ENCODE data around the gene COQ10A. TPM values are rescaled to one million over a fixed set of nuclear protein-coding genes. Genes with fewer than 3 reads are reported as not detected.
"Not testable (repeated sequence)": the region's sequence is repeated elsewhere in the genome, so short reads cannot be mapped to it uniquely, and the experiment has no call there.

Gene COQ10A
- total RNA-seq, 1 experiment from 2014 or later = 26.1 TPM

- not testable (repeated sequence) for DNase-seq; H4K20me1 ChIP-seq (ENCODE audit: control insufficient read depth, insufficient read depth, insufficient read length); H2BK12ac ChIP-seq (ENCODE audit: insufficient read length, low read depth, low read length); H2BK15ac ChIP-seq (ENCODE audit: low read depth, low read length); H3K79me1 ChIP-seq (ENCODE audit: insufficient read depth, low read depth, low read length, poor library complexity, severe bottlenecking); H2BK120ac ChIP-seq (ENCODE audit: low read depth, low read length, poor library complexity, severe bottlenecking); H3K4me1 ChIP-seq (ENCODE audit: insufficient read depth, low read length); H3K9ac ChIP-seq (ENCODE audit: extremely low read depth, insufficient read length, low read length); H3K27me3 ChIP-seq (ENCODE audit: insufficient read depth, low read length); H3K79me2 ChIP-seq (ENCODE audit: insufficient read depth, low read length); H4K8ac ChIP-seq (replicated peaks; ENCODE audit: insufficient read length, low read depth, low read length); H3K14ac ChIP-seq (ENCODE audit: insufficient read depth, low read length); H4K5ac ChIP-seq (ENCODE audit: insufficient read length, low read depth, low read length); H3K27ac ChIP-seq (ENCODE audit: insufficient read length, low read depth, low read length); H3T11ph ChIP-seq (ENCODE audit: low read length); H3K27me3 Mint-ChIP-seq (ENCODE audit: low read depth); H3K9me3 Mint-ChIP-seq; H3K9me3 ChIP-seq (ENCODE audit: control insufficient read depth, low read depth, low read length); H3K23me2 ChIP-seq (ENCODE audit: insufficient read length, low read depth, low read length, poor library complexity, severe bottlenecking); H3K4me2 ChIP-seq (ENCODE audit: insufficient read depth, insufficient read length, low read length); H3K36me3 Mint-ChIP-seq (ENCODE audit: insufficient read depth in 1 of 3, low read depth in 3 of 3); H2BK20ac ChIP-seq (ENCODE audit: low read depth, low read length, poor library complexity, severe bottlenecking); H2BK5ac ChIP-seq (ENCODE audit: insufficient read length, low read length); H2AFZ ChIP-seq (ENCODE audit: low read length); H3K23ac ChIP-seq (ENCODE audit: insufficient read length, low read depth, low read length); H4K91ac ChIP-seq (ENCODE audit: insufficient read length, low read depth, low read length); H3K56ac ChIP-seq (ENCODE audit: insufficient read length, low read depth, low read length); H2AK5ac ChIP-seq (ENCODE audit: insufficient read length, low read length); H3K4ac ChIP-seq (ENCODE audit: low read depth, low read length); H3K4me3 Mint-ChIP-seq; H3K18ac ChIP-seq (ENCODE audit: insufficient read length, low read depth, low read length); H3K27ac Mint-ChIP-seq
- H3K4me1 Mint-ChIP-seq = peaks cover 17 to 20% of the 10 kb centered on the region in 2 experiments
- TF ChIP-seq CTCF (conservative IDR thresholded peaks at IDR 0.05) = peak; percentile 41; the same call in 1 of the 3 replicates
- WGBS (ENCODE audit: extremely low coverage, insufficient read length, low lambda C conversion rate) = no CpG with 5 or more reads among the region's 7 CpGs
Measured at GRCh38 chr12:56262955-56263354, 3.8 kb upstream of the COQ10A start.

GRCh38 chr12:56266068-56266692, 562 bp upstream of the COQ10A start:
- not testable (repeated sequence) for DNase-seq; H3T11ph ChIP-seq (ENCODE audit: low read length); H2AFZ ChIP-seq (ENCODE audit: low read length); H4K8ac ChIP-seq (replicated peaks; ENCODE audit: insufficient read length, low read depth, low read length); H3K9me3 ChIP-seq (ENCODE audit: control insufficient read depth, low read depth, low read length); H4K91ac ChIP-seq (ENCODE audit: insufficient read length, low read depth, low read length); H2AK5ac ChIP-seq (ENCODE audit: insufficient read length, low read length); H4K20me1 ChIP-seq (ENCODE audit: control insufficient read depth, insufficient read depth, insufficient read length); H3K4ac ChIP-seq (ENCODE audit: low read depth, low read length); H3K27me3 Mint-ChIP-seq (ENCODE audit: low read depth); H3K9ac ChIP-seq (ENCODE audit: extremely low read depth, insufficient read length, low read length); H2BK120ac ChIP-seq (ENCODE audit: low read depth, low read length, poor library complexity, severe bottlenecking); H3K9me3 Mint-ChIP-seq; H3K4me1 ChIP-seq (ENCODE audit: insufficient read depth, low read length); H3K79me1 ChIP-seq (ENCODE audit: insufficient read depth, low read depth, low read length, poor library complexity, severe bottlenecking); H2BK15ac ChIP-seq (ENCODE audit: low read depth, low read length); H3K18ac ChIP-seq (ENCODE audit: insufficient read length, low read depth, low read length); H2BK5ac ChIP-seq (ENCODE audit: insufficient read length, low read length); H2BK12ac ChIP-seq (ENCODE audit: insufficient read length, low read depth, low read length); H3K56ac ChIP-seq (ENCODE audit: insufficient read length, low read depth, low read length); H3K23me2 ChIP-seq (ENCODE audit: insufficient read length, low read depth, low read length, poor library complexity, severe bottlenecking); H3K79me2 ChIP-seq (ENCODE audit: insufficient read depth, low read length); H4K5ac ChIP-seq (ENCODE audit: insufficient read length, low read depth, low read length); H2BK20ac ChIP-seq (ENCODE audit: low read depth, low read length, poor library complexity, severe bottlenecking); H3K23ac ChIP-seq (ENCODE audit: insufficient read length, low read depth, low read length); H3K27me3 ChIP-seq (ENCODE audit: insufficient read depth, low read length); H3K27ac ChIP-seq (ENCODE audit: insufficient read length, low read depth, low read length); H3K14ac ChIP-seq (ENCODE audit: insufficient read depth, low read length)
- Mint-ChIP-seq H3K4me1 (peaks cover 11 to 15% of the 10 kb centered on the region in 2 experiments), H3K36me3 (ENCODE audit: insufficient read depth in 1 of 3, low read depth in 3 of 3) (peaks cover 16 to 24% (median 21%) of the 10 kb centered on the region in 3 experiments; a peak in 6 of 7 replicates), H3K4me3 (peak overlapping the region; percentile 85 to 89), H3K27ac (peak overlapping the region; percentile 13 to 93 (median 91); a peak in 5 of 7 replicates)
- no CpG with 5 or more reads among the region's 16 CpGs for WGBS (ENCODE audit: extremely low coverage, insufficient read length, low lambda C conversion rate)
- peak overlapping the region; percentile 66 for H3K4me2 ChIP-seq (ENCODE audit: insufficient read depth, insufficient read length, low read length)
